ENCODE measurements around the gene ROR2.
"Not testable (repeated sequence)": the region's sequence is repeated elsewhere in the genome, so short reads cannot be mapped to it uniquely, and the experiment has no call there.

Gene ROR2

DNA sequence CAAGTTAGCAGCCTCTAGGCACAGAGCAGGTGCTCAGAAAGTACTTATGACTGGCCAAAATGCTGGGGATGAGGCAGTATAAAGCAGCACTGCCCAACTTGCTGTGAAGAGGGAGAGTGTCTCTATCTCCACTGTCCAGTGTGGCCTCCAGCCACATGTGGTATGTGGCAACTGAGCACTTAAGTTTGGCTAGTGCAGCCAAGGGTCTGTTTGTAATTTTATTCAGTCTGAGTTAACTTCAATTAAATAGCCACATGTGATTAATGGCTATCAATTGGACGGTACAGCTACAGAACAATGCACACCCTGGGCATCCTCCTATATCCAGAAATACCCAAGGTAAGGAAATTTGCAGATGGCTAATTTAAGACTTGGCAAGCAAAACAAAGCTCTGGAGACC lies 26.9 kb downstream of the ROR2 start:
- DNase-seq (ENCODE audit: low spot score), result no peak

DNA sequence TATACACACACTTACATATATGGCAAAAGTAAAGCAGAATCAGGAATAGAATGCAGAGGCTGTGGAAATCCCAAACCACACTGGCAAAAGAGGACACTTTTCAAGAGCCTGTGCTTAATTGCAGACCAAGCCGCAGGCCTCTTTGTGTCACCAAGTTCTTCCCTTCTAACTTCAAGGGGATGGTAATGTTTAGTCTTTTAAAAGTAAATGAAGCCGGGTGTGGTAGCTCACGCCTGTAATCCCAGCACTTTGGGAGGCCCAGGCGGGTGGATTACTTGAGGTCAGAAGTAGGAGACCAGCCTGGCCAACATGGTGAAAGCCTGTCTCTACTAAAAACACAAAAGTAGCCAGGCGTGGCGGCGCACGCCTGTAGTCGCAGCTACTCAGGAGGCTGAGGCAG lies 28.7 kb downstream of the ROR2 start:
- DNase-seq (ENCODE audit: low spot score), result no peak

DNA sequence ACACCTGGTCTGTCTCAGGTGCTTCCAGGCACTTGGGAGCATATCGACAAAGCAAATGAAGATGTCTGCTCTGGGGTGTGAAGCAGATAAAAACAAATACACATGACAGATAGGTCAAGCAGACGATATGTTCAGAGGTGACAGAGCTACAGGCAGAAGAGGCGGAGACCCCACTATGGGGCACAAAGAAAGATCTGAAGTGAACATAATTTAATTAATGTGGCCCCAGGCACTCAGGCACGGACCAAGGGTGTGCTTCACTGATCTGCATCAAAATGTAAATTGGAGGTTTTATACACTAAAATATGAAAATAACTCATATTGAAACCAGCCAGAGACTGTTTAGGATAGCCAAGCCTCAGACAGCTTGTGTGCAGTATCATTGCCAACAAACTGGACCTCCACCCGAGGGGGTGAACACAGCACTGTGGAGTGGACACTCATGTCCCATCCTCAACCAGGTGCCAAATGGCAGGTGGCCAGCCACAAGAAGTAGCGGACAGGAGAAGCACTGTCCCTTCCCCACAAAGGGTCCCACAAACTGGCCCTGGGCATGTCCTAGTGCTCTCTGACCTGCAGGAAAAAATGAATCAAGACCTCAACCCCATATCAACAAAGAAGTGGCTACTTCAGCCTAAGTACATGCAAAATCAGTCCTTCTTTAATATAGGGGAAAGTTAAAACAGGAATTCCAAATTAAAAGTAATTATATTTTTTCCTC lies 29.2 kb downstream of the ROR2 start:
- no peak for DNase-seq (ENCODE audit: low spot score)

DNA sequence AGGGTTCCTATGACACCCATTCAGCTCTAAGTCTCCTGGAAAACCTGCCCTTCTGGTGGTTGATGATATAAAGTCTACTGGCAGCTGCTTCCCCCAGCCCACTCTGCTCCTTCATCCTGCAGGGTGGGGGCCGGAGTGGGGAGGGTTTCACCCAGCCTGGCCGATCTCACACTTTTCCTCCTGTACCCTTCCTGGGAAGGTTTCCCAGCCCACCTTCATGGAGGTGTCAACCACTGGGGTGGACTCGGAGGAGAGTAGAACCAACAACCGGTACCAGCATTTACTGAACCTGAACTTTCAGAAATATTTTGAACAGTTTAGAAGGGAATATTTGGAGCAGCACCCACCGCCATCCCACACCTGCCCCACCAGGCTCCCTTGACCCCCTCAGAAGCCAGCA lies 30.4 kb downstream of the ROR2 start:
- DNase-seq (ENCODE audit: low spot score), result no peak

DNA sequence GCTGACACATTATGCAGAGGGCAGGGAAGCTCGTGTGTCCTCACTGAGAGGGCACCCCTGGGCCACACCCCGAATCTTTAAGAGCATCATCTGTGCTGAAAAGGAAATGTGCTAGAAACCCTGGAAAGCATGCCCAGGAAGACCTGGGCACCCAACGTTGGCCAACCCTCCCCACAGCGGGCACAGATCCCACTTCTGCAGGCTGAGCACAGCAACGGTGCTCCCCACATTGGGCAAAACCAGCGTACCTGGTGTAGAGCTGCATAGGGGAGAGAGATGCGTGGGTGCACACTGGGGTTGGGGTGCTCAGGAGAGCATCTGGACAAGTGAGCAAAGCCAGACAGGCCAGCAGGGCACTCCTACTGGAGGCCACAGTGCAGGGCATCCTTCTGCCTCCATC lies 32.6 kb downstream of the ROR2 start:
- DNase-seq (ENCODE audit: low spot score), result no peak

DNA sequence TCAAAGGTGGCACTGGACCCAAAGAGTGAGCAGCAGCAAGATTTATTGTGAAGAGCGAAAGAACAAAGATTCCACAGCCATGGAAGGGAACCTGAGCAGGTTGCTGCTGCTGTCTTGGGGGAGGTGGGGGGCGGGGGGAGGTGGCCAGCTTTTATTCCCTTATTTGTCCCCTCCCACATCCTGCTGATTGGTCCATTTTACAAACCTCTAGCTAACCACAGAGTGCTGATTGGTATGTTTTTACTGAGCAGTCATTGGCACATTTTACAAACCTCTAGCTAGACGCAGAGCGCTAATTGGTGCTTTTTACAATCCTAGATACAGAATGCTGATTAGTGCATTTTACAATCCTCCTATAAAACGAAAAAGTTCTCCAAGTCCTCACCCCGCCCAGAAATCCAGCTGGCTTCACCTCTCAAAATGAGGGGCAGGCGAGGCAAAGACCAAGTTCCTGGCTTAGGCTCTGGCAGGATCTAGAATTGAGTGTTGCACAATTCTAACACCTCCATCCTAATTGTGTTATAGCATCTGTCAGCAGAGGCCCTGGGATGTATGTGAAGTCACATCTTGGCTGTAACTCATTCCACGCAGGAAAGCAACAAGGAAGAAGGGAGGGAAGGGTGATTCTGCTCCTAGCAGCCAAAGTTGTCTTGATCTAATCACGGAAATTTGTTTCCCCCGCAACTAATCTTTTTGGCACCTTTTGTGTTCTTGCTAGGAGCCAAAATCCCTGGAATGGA lies 34.3 kb downstream of the ROR2 start:
- DNase-seq (ENCODE audit: low spot score), result no peak

DNA sequence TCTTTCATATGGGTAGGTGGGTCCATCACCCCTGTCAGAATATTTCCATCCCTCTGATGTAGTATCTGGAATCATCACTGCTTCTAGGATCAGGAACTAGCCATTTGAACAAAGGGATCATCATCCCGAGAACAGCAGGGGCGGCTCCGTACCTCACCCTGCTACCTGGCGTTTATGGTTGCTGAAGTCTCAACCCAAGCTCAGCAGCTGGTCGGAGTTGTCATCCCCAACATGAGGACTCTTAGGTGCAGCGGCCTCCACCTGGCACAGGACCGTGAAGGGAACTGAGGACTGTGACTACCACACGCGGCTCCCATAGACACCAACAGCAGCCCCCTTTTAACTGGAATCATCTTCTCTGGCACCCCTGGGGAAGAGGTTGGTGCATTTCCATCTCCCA lies 35.1 kb downstream of the ROR2 start:
- no peak for DNase-seq (ENCODE audit: low spot score)

DNA sequence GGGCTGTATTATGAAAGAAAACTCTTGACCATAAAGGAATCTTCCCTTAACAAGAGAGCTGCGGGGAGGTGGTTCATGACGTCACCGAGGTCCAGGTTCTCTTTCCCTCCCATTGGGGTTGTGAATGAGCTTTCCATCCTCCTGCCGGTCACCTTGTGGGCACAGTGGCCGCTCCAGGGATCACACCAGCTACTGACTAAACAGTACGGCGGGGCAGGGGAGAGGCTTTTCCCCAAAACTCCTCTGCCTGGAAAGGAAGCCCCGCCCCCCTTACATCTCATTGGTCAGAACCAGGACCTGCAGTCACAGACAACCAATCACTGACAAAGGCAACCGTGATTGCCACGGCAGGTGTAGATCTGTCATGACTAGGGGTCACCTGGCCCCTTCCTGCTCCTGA lies 35.6 kb downstream of the ROR2 start:
- no peak for DNase-seq (ENCODE audit: low spot score)

DNA sequence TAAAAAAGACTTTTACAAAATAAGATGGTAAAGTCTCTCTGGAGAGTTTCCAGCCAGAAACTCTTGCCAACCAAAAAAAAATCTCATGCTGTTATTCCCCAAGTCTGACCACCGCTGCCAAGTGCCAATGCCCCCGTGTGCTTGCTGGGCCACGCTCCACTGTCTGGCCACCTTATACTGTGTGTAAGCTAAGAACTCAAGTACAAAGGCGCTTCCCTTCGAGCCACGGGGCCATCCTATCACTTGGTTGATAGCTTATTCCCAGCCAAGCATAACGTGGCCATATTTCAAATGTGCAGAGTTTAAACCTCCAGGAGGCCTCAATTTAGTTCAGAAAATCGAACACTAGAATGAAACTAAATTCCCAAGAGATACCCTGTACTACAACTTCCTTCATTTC lies 36.0 kb downstream of the ROR2 start:
- DNase-seq (ENCODE audit: low spot score), result no peak

DNA sequence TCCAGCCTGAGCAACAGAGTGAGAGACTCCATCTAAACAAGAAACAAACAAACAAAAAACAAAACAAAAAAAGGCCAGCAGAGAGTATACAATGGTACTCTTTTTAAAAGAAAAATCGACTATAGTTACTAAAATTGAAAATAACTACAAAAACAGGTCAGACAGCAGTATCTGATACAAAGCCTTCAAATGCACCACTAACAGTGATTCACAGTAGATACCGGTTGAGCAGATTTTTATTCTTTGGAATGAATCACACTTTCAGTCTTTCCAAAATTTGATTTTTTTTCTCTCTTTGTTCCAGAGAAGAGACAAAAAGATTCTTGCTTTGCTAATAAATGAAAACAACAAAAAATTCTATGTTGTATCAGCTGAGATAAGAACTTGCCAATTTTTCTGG lies 36.9 kb downstream of the ROR2 start:
- DNase-seq (ENCODE audit: low spot score), result no peak

DNA sequence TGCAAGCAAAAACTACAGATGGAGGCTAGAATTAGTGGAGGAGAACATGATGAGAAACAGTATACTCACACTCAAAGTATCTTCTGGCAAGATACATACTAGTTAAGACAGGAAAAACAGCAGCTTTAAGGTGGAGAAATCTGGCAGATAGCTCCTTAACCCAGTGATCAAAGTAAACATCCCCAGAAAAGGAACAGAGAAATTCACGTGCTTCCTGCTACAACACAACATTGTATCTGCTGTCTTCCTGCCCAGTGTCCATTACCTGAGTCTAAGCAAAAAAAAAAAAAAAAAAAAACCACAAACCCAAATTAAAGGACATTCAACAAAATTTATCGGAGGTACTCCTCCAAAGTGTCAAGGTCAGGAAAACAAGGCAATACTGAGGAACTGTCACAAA lies 38.4 kb downstream of the ROR2 start:
- no peak for DNase-seq (ENCODE audit: low spot score)

DNA sequence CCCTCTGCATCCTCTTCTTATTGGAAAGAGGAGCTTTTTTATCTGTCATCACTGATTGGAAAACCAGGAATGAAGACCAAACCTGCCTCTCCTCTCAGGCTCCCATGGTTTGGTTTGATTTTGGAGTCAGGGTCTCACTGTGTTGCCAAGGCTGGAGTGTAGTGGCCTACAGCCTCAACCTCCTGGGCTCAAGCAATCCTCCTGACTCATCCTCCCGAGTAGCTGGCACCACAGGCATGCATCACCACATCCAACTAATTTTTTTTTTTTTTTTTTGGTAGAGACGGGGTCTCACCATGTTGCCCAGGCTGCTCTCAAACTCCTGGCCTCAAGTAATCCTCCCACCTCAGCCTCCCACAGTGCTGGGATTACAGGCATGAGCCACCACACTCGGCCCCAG lies 40.8 kb downstream of the ROR2 start:
- DNase-seq (ENCODE audit: low spot score), result not testable (repeated sequence)

DNA sequence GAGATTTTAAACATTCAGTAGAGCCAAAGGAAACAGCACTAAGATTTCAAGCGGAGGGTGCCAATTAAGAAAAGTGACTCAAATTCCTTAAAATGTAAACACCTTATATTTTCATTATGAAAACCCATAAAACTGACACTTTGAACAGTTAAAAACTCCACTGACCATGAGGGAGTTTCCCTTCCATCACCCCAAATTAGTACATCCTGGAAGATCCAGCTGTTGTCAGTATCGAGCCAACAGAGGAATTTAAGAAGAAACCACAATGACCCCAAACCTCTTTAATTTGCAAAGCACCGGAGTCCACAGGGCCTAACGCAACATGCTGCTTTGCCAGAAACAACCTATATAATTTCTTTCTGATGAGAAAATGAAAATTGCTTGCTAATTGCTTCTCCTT lies 41.3 kb downstream of the ROR2 start:
- DNase-seq (ENCODE audit: low spot score), result no peak

DNA sequence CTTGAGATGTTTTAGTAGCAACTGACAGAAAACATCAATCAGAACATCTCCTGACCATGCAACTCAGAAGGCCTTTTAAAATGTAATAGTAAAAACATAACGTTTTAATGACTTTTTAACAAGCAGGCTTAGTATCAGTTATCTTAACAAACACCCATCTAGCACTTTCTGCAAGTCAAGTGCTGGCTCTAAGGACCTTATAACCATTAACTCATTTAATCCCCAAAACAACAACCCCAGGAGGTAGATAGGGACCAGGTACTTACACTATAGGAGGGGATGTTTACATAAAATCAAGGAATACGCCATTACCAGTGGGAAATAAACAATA lies 41.8 kb downstream of the ROR2 start:
- DNase-seq (ENCODE audit: low spot score), result no peak

DNA sequence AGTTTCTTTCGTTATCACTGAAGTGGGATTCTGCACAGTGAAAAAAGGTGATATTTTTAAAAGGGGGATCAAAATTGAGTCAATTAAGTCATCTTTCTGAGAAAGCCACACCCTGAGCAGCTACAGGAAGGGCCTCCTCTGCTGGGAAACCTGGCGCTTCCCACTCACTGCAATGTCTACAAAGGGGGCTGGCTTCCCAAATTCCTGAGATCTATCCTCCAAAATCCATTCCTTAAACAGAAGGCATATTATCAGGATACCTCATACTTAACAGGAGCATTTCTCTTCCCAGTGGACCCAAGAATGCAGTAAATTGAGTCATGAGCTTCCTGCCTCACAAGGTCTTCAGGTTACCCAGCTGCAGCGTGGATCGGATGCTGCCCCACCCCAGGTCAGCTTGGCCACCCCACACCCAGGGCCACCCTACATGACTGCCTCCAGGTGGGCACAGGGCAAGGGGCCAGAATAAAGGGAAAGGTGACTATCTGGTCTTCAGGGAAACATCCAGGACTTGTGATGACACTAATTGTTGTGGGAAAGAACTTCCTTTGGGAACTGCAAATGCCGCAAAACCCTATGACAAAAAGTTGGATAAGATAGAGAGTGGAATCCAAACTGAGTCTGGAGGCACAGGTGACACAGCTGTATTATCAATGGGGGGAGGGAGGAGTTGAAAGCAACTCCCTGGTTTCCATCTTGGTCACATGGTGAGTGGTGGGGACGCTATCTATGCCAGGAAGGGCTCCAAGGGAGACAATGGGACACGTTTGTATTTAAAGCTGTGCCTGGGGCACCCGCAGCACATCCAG lies 42.3 kb downstream of the ROR2 start:
- no peak for DNase-seq (ENCODE audit: low spot score)

DNA sequence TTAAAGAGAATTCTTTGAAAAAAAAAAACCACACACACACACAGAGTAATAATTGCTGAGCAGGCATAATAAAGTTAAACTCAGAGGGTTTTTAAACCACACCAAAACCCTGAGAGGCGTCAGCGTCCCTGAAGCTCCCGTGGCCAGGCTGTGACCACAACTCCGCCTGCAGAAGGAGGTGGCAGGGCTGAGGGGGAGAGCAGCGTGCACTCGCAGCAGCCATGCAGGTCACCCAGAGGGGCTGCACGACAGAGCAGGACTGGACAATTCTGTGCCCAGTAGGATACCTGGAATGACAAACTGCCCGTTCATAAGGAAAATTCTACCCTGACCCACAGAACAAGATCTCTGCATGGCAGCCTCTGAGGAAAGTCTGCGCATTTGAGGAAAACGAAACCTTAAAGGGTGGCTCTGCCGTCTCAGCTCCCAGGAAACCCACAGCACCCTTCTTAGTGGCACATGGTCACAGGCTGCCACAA lies 44.0 kb downstream of the ROR2 start:
- peak; percentile 37 for DNase-seq (ENCODE audit: low spot score)

DNA sequence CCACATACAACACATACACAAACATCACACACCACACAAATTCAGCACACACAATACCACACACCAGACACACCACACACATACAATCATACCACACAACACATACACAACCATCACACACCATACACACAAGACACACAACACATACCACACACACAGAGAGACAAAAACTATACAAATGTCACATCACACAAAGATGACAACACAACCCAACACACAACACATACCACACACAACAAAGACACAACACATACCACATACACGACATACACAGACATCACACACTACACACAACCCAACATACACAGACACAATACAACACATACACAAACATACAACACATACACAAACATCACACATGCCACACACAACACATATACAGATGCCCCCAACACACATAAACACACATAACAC lies 44.8 kb downstream of the ROR2 start:
- DNase-seq (ENCODE audit: low spot score), result no peak

DNA sequence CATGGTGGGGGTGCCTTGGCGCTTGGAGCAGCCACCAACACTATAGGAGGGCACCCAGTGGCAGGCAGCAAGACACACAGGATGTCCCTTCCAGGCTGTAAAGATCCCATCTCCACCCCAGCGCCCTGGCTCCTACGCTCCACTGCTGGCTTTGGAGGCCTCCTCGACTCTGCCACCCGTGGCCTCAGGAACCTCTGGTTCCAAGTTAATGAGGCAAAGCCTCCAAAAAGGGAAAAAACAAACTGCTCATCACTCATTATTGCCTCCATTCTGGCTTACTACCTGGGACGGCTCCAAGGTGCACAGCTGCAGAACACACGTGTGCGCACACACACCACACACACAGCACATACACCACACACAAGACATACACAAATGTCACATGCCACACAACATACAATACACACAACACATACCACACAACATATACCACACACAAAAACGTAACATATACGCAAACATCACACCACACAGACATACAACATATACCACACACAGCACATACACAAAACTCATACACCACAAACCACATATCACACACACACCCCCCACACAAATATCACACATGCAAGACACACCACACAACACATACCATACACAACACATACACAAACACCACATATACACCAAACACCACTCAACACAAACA lies 45.3 kb downstream of the ROR2 start:
- no peak for DNase-seq (ENCODE audit: low spot score)

DNA sequence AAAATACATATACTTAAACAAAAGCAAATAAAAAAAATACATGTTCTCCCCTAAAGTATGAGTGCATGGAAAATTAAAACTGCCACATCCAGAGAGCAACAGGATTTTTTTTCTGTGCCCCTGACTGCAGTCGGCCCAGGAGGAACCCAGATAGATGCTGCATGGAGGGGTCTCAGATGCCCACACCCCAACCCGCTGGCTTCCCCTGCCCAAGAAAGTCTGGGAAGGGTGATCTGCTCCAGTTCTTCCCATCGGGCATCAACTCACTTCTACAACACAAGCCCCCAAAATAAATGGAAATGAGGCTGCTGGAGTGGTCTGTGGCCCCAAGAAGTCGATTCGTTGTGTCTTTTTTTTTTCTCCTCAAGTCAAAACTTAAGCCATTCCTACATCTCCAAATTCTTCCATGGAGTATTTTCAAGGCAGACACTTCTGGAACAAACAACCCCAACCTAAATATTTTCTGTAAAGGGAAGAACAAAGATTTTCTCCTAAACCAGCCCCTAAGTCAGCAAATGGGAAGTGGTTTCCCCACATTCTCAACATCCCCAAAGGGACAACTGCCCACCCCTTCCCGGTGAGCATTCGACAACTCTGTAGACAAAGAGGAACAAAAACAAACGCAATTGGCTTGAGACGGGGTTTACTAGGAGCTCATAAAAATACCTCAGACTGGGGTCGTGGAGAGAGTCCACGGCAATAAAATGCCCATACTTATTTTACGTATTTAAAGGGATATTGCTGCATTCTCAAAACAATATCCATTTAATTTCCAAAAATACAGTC lies 46.7 kb downstream of the ROR2 start:
- DNase-seq (ENCODE audit: low spot score), result peak; percentile 71

DNA sequence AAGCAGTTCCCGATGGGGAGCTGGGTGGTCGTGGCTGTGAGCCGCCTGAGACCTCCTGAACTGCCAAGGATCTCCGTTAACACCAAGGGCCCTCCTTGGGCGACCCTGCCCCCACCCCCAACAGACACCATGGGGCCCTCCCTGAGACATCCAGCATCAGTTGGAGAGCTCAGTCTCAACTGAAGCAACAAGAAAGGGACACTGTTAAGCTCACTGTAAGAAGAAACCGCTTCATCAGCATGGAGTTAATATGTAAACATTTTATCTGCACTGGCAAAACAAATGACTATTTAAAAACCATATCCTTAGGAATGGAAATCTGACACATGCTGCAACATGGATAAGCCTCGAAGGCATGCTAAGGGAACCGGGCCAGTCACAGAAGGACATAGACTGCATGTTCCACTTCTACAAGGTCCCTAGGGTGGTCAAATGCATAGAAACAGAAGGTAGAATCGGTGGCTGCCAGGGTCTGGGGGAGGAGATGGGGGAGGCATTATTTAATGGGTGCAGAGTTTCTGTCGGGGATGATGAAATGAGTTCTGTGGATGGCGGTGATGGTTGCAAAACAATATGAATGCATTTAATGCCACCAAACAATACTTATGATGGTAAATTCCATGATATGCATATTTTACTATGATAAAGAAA lies 47.4 kb downstream of the ROR2 start:
- no peak for DNase-seq (ENCODE audit: low spot score)

DNA sequence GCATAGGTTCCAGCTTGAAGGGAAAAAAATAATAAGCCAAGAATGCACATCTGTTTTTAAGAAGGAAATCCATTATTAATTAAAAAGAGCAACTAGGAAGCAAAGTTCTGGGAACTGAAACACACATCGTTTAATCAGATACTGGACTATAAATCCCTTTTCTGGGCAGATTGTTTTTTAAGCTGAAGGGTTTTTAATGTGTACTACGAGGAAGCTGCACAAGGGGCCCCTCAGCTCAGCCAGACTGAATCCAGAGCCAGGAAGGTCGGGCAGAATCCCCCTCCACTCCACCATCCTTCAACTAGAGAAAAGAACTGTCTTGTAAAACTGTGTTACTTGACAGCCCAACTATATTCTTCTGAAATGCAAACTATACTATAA lies 49.2 kb downstream of the ROR2 start:
- no peak for DNase-seq (ENCODE audit: low spot score)

Measured in pons (tissue), 1 donor.